Bronchial epithelial cell (primary cell): ENCODE results near the gene TIMMDC1. TPM values are rescaled to one million over a fixed set of nuclear protein-coding genes. Genes with fewer than 3 reads are reported as not detected.

Source experiments
- DNase-seq: peaks from one replicate; pipeline ENCODE4 v3.0.0-alpha.2; 2010; ENCODE audit warnings: low read depth
- FAIRE-seq: peaks from 2 replicates; lab custom pipeline; 2011; peaks lifted over from hg19 to GRCh38; lab: Jason Lieb, UNC
- H3K27me3 ChIP-seq: 2 replicates; pipeline ENCODE4 v1.5.1; 2011; ENCODE audit warnings: low read length; ENCODE audit not compliant: control insufficient read depth, insufficient read depth
- H3K36me3 ChIP-seq: 2 replicates; pipeline ENCODE4 v1.5.1; 2011; ENCODE audit warnings: low read length; ENCODE audit not compliant: control insufficient read depth, insufficient read depth
- H3K4me3 ChIP-seq: 2 replicates; pipeline ENCODE4 v1.5.1; 2011; ENCODE audit warnings: mild to moderate bottlenecking, low read depth, low read length, control low read depth
- CTCF ChIP-seq: IDR thresholded peaks from 2 replicates; pipeline ENCODE4 v1.5.1; 2011; ENCODE audit warnings: mild to moderate bottlenecking, moderate library complexity, low read length, control low read depth, inconsistent platforms; ENCODE audit not compliant: insufficient read depth, severe bottlenecking
- total RNA-seq: library from RNA; depleted of rRNA; stranded (reverse); fragments of >200 nt; gene quantifications from 2 replicates; pipeline ENCODE4 v1.2.1, GENCODE V29; 2014

The TIMMDC1 gene
- total RNA-seq, 1 donor from 2014 or later: 52.7 TPM

DNA sequence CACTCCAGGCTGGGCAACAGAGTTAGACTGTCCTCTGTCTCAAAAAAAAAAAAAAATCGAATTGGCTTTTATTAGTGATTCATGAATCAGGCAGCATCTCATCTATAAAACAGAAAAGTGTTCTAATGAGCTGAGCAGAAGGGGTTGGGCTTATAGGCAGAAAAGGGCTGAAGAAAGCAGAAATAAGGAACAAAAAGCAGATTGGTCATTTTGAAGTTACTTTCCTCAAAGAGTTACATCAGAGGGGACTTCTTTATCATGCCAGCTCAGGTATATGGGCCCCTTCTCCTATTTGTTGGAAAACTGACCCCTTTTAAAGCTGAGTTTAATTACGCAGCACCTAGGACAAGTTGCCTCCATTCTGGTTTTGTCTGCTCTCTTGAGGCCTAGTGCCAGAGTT is 30.3 kb upstream of the TIMMDC1 start:
- Histone ChIP-seq H3K27me3 (no peaks in the 10 kb centered on the region), H3K4me3 (peak overlapping the region; percentile 80), H3K36me3 (peaks cover 5% of the 10 kb centered on the region)
- FAIRE-seq (no peak), DNase-seq (no peak)
- TF ChIP-seq CTCF: no peak

DNA sequence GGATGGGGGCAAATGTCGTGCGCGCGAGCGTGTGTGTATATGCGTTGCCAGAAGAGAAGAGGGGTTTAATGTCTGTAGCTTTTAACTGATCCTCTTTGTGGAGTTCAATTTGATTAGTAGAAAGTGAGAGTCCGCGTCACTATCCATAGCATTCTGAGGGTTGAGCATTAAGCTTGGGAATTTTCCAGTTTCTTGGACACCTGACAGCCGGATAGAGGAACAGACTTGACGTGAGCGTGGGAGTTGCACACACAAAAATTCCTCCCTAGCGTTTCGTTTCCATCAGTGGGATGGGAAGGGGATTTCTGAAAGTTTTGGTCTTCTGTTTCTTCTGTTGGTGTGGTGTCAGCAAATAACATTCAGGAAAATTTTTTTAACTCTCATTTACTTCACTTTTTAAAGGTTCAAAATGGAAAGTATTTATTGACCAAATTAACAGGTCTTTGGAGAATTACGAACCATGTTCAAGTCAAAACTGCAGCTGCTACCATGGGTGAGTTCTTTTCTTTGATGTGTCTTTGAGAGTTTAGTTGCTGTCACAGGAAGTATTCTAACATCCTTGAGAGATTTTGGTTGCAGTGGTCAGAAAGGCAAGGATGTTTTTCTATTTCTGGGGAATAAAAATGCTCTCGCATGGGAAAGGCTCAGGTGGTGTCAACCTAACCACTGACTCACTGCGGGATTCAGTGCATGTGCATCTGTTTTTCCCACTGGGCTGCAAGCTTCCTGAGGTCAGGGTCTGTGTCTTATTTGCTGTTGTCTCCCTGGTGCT is 28.7 kb upstream of the TIMMDC1 start:
- TF ChIP-seq CTCF: no peak
- Histone ChIP-seq H3K4me3 (peak overlapping the region; percentile 80), H3K27me3 (no peaks in the 10 kb centered on the region), H3K36me3 (peaks cover 5% of the 10 kb centered on the region)
- FAIRE-seq (no peak), DNase-seq (peak; percentile 26)

DNA sequence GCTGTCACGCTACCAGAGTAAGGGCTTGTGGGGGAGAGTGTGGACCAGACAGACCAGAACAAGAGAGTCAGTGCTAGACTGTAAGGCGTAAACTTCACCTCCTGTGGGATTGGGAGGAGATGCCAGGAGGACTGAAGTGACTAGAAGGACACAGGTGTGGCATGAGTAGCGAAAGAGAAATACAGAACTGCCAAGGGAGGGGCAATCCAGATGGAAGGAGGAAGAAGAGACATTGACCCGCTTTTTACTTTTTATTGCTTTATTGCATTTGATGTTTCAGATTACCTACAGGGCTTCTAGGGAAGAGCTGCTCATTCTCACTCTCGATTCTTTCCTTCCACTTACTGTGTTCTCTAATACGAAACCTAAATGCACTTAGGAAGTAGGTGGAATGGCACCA is 27.5 kb upstream of the TIMMDC1 start:
- DNase-seq (no peak), FAIRE-seq (no peak)
- no peak for TF ChIP-seq CTCF
- no peak overlapping the region for H3K4me3 ChIP-seq
- no peaks in the 10 kb centered on the region for H3K27me3 ChIP-seq
- peaks cover 5% of the 10 kb centered on the region for H3K36me3 ChIP-seq

DNA sequence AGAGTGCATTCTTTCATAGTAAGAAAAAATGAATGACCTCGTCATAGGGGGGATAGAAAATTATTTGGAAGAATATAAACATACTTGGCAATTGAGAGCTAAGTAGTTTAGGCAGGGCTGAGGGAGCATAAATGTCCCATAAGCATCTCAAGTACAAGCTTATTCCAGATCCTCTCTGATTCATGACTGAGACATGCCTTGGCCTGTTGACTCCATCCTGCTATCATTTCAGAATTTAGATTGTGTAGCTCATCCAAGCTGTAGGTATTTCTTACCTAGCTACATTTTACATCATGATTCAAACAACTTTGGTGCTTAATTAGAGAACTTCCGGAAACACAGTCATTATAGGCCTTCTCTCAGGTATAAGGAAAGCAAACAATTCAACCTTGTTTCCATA is 17.3 kb upstream of the TIMMDC1 start:
- DNase-seq (peak; percentile 91), FAIRE-seq (no peak)
- peaks cover 5% of the 10 kb centered on the region for H3K36me3 ChIP-seq
- H3K4me3 ChIP-seq: no peak overlapping the region
- no peaks in the 10 kb centered on the region for H3K27me3 ChIP-seq
- no peak for TF ChIP-seq CTCF

GRCh38 chr3:119483101-119483500 is 15.2 kb upstream of the TIMMDC1 start:
- no peak for FAIRE-seq
- Histone ChIP-seq H3K27me3 (no peaks in the 10 kb centered on the region), H3K36me3 (peaks cover 6% of the 10 kb centered on the region), H3K4me3 (no peak overlapping the region)
- TF ChIP-seq CTCF: no peak
- DNase-seq: no peak

DNA sequence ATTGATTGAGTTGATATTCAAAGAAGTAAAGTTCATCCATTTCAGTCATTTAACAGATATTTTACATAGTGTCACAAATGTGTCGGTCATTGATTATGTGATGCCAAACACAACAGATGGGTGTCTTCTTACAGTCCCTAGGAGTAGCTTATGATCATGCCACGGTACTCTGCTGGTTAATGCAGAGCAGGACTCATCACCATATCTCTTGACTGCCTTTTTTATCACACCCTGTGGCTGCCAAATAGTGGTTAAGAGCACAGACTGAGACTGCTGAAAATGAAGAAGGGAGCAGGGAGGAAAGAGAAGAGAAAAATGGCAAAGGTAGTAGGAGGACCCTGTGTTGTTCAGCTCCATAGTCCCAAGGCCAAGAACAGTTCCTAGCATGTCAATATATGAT is 12.8 kb upstream of the TIMMDC1 start:
- Histone ChIP-seq H3K27me3 (no peaks in the 10 kb centered on the region), H3K4me3 (no peak overlapping the region), H3K36me3 (peaks cover 6% of the 10 kb centered on the region)
- FAIRE-seq (no peak), DNase-seq (no peak)
- TF ChIP-seq CTCF: no peak
